ENCODE results near the gene CNOT8.
A peak's percentile ranks its signal among the peaks of the same experiment; 100 is the strongest.
"Not testable (repeated sequence)": the region's sequence is repeated elsewhere in the genome, so short reads cannot be mapped to it uniquely, and the experiment has no call there.

Gene CNOT8

DNA sequence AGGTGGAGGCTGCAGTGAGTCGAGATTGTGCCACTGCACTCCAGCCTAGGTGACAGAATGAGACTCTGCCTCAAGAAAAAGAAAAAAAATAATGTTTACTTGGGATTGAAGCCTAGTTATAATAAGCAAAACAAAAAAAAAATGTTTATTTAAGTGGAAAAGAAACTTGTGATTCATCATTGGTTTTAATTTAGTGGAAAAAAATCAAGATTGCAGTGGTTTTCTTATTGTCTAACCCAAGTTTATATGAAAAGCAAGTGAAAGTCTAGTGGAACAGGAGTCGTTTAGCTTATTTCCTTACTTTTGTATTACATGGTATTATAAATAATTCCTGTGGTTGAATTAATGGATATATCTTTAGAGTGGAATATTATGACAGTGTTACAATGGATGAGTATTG is 8.4 kb downstream of the CNOT8 start:
- DNase-seq, result no peak

DNA sequence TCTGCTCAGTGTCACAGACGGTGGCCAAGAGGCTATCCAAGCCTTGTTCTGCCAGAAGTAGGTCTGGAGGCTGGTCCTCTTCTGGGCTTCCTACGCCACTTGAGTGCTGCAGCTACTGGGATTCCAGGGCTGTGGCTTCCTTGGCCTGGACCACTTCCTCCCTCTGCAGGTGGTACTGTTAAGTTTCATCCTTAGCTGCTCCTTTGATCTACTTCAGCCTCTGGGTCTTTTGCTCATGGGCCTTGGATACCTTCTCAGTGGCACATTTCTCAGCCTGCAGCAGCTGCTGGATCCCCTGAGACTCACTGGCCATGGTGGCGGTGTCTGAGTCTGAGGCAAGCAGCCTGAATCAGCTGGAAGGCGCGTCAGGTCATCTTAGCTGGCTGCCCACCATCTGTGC is 10.3 kb downstream of the CNOT8 start:
- peak; percentile 42 for DNase-seq

GRCh38 chr5:154871734-154872133 is 13.3 kb downstream of the CNOT8 start:
- DNase-seq, result no peak

DNA sequence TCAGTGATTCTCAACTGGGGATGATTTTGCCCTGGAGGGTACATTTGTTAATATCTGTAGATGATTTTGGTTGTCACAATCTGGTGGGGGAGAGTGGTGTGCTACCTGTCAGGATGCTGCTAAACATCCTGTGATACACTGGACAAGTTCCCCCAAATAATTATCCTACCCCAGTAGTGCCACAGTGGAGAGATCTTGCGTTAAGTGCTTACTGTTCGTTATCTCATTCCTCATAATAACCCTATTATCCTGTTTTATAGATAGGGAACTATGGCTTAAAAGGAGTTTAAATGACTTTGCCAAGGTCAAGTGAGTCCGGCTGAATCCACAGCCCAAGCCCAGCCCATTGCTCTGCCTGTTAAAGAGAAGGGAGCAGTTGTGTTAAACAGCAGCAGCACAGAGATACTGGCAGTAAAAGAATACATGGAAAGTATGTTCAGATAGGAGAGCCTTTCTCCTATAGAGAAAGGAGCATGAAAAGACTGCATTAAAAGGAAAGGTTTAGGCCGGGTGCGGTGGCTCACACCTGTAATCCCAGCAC is 15.4 kb downstream of the CNOT8 start:
- no peak for DNase-seq

DNA sequence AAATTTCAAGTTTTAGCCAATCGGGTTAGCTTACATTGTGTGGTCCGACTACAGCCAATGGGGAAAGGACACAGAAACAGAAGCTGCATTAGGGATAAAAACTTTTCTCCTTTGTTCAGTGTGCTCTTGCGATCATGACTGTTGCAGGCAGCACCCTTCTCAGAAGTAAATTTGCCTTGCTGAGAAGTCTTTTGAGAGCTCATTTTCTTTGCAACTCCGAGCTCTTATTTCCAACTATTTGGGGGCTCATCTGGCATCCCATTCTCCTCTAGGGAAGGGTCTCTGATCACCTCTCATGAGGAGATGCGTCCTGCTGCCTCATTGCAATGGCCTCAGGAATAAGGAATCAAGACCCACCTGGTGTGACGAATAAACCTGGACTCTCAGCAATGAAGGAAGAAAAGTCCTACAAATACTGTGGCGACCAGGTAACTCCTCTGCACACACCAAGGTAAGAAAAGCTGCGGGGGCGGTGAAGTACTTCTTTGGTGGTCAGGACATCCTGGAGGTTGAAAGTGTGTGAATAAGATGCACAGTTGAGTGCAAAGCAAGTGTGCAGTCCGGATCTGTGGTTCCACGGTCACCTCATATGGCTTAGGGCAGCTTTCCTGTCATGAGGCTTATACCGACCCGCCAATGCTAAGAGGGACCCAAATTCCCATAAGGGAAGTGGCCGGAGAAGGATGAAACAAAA is 20.4 kb downstream of the CNOT8 start:
- peak; percentile 15 for DNase-seq

- DNase-seq, result no peak
Measured at GRCh38 chr5:154881986-154882385, 23.6 kb downstream of the CNOT8 start.

DNA sequence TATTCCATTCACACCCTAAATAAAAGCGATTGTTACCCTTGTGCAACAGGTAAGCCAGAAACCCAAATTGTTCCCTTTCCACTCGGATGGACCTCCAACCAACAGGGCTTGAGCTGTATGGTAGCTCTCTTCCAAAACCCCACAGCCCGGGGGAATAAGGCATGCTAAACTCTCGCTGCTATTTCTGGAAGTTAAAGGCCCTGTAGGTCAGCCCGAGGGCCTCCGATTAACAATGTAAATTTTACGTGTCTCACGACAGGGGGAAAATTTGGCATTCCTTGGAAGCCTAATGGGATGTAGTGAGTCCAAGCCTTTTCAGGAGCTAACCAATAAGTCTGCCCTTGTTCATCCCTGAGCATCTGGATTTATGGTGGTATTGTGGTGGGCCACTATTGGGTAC is 26.0 kb downstream of the CNOT8 start:
- DNase-seq, result no peak

DNA sequence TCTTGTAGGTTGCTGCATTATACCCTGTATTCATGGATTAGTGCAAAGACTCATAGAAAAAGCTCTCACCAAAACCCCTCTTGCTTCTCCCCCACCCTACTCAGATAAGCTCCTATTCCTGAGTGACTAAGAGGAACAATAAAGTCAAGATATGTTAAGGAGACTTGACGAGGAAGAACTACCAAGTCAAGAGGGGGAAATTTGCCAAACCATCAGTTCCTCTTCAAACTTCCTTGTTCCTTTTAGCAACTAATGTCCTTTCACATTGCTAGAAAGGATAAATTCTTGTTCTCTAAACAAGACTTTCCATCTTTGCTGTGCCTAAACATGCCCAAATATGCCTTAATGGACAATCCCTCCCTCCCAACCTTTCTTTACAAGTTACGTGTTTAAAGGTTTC is 27.0 kb downstream of the CNOT8 start:
- no peak for DNase-seq

- no peak for DNase-seq
Measured at GRCh38 chr5:154892369-154892771, 33.9 kb downstream of the CNOT8 start.

DNA sequence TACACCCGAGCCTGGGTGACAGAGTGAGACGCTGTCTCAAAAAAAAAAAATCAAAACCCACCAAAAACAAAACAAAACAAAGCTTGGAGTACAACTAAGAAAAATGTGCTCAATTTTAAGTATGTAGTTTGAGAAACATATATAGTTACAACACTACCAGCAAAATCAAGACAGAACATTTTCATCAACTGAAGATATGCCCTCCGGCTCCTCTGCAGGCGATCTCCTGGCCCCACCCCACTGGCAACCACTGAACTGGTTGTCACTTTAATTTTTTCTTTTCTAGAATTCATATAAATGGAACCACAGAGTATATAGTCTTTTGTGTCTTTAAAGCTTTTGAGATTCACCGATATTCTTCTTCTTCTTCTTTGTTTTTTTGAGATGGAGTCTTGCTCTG is 35.0 kb downstream of the CNOT8 start:
- no peak for DNase-seq

DNA sequence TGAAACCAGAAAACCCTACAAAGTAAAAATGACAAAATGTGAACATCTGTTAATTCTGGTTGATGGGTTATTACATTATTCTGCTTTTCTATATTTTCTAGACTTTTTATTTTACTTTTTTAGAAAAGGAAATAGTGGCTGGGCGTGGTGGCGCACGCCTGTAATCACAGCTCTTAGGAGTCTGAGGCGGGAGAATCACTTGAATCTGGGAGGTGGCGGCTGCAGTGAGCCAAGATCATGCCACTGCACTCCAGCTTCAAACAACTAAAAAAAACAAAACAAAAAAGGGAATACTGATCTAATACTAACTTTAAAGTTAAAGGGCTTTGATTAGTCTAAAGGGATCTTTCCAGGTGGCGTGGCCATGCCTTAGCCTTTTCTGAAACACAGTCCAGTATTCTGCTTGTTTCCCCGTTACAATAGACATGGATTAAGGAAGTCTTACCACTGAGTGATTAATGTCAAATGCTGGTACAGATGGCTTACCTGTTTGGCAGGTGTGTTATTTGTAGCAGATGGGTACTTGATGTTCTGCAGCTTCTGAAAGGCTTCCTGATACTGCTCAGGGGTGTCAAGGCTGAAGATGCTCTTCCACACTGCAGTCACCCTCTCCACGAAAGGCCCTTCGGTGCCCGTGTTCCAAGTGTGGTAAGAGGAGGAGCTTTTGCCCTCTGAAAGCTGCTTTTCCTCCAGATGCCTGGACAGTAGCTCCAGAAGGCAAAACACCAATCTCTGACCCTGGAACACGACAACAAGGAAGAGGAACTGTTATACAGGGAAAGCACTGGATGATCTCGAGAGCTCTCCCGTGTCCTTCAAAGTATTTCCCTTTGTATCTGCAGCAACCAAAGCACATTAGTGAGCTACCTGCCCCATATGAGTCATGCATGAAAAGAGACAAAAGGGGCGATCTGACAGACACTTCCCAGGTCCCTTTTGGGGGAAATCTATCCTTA is 37.5 kb downstream of the CNOT8 start:
- no peak for DNase-seq

GRCh38 chr5:154896562-154897165 is 38.2 kb downstream of the CNOT8 start:
- no peak for DNase-seq

GRCh38 chr5:154898210-154898609 is 39.8 kb downstream of the CNOT8 start:
- DNase-seq, result no peak

DNA sequence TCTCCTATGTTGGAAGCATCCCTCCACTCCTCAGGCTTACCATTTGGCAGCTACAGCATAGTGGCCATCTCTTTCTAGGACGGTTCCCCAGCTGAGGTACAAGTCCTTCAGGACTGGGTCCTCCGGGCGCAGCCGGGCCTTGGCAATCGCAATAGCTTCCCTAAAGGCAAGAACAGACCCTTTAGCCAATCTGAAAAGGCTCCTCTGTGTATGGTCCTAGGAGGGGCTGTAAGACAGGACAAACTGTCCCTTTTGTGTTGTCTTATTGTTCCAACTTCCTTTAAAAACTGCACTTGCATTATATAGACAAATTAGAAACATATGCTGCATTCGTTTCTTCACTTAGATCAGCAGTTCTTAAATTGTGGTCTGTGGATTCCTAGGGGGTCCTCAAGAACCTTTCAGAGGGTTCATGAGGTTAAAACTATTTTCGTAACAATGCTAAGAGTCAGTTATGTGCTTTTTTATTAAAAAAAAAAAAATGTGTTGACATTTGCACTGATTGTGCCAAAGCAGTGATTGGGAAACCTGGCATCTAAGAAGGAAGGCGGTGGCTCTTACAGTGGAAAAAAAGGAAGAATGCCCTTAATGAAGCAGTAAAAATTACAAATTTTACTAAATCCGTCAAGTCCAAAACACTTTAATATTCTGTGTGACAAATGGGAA is 40.9 kb downstream of the CNOT8 start:
- DNase-seq, result no peak

- no peak for DNase-seq
Measured at GRCh38 chr5:154900066-154900465, 41.6 kb downstream of the CNOT8 start.

DNA sequence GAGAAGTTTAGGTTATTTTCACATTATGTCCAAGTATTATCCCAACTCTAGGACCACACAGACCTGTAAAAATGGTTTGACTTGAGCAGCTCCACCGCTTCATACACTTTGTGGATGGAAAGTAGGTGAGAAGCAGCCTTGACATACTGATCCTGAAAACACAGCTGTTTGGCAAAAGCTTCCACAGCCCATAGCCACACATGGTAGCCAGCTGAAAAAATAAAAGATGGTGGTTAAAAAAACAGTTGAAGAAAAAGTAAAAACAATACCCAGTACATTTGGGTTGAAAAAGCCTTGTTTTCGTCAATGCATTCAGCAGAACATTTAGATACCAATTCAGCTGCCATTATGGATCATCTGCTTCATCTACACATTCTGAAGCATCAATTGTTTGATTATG is 42.8 kb downstream of the CNOT8 start:
- peak; percentile 26 for DNase-seq

GRCh38 chr5:154901913-154902312 is 43.5 kb downstream of the CNOT8 start:
- DNase-seq, result no peak

DNA sequence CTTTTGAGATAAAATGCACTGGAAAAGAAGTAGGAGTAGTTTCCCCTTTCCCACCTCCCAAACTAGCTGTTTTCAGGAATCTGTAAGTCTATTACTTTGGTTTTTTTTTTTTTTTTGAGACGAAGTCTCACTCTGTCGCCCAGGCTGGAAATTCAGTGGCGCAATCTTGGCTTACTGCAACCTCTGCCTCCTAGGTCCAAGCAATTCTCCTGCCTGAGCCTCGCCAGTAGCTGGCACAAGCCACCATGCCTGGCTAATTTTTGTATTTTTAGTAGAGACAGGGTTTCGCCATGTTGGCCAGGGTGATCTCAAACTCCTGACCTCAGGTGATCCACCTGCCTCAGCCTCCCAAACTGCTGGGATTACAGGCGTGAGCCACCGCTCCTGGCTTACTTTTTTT is 47.2 kb downstream of the CNOT8 start:
- DNase-seq, result not testable (repeated sequence)

DNA sequence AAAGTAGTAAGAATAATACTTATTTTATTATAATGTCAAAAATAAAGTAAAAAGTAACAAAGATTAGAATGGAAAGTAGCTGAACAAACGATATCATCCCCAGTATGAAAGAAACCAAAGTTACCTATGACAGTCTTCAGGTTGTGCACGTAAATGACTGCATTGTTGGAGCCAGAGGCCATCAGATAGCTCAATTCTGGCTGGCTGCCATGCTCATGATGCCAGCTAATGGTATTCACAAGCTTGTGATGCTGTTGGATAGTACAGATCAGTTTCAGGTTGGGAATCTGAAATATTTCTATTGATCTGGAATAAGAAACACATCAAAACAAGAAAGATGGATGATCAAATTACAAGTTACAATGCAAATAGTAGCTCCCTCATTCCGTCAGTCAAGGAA is 58.4 kb downstream of the CNOT8 start:
- no peak for DNase-seq

DNA sequence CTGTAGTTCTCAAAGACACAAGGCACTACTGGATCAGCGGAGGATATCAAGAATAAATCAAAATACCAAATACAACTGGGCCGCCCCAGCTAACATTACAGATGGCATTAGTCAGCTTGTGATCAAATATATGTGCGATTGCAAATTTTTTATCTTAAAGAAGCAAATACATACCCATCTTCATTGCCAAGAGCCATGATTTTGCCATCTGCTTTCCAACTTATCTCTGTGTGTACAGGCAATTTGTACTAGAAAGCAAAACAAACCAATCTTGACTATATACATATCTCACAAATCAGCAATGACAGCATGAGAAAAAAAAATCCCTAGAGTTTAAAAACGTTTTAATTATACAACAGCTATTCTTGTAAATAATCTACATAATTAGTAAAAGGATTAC is 59.3 kb downstream of the CNOT8 start:
- no peak for DNase-seq

GRCh38 chr5:154923441-154924430 is 65.3 kb downstream of the CNOT8 start:
- no peak for DNase-seq
